NB4 (cell line): ENCODE data around the gene SEMA3G.

ENCODE experiments used
- POLR2A ChIP-seq: IDR thresholded peaks from 2 replicates; pipeline ENCODE4 v1.6.1; 2011; ENCODE audit warnings: mild to moderate bottlenecking; ENCODE audit not compliant: insufficient read length; ENCODE audit errors: extremely low read depth
- TF ChIP-seq, protein P1 (sequence below): IDR thresholded peaks from one replicate; pipeline ENCODE4 v1.5.1; 2012; ENCODE audit warnings: low read depth, low read length
- TF ChIP-seq, protein P2 (sequence below): IDR thresholded peaks from 2 replicates; pipeline ENCODE4 v1.6.1; 2011; ENCODE audit warnings: low read depth, low read length

DNA sequence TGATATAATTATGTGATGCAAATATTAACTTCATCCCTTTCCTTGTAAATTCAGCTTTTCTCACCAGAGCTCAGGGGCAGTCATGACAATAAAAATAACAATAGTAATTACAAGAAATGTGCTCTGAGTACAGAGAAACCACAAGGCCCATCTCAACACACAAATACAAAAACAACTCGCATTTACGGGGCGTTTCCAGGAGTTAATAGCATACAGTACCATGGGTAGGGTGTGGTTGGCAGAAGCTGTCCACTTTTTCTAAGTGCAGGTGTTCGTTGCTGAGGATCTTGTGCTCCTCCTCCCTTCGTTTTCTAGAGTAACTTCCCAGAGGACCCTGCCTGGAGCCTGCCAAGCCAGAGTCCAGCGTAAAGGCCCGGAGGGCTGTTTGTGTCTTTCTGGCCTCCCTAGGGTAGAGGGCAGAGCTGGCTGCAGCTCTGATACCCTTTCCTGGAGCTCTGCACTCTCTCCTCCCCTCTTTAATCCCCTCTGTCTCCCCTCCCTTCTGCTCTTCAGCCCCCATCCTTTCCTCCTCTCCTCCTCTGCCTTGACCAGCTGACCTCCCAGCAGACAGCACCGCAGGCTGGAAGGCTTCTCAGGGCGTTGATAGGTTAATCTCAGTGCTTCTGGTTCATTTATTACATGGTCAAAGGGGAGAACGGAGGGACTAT is 11.4 kb downstream of the SEMA3G start:
- no peak for TF ChIP-seq POLR2A
- TF ChIP-seq, protein P1, sequence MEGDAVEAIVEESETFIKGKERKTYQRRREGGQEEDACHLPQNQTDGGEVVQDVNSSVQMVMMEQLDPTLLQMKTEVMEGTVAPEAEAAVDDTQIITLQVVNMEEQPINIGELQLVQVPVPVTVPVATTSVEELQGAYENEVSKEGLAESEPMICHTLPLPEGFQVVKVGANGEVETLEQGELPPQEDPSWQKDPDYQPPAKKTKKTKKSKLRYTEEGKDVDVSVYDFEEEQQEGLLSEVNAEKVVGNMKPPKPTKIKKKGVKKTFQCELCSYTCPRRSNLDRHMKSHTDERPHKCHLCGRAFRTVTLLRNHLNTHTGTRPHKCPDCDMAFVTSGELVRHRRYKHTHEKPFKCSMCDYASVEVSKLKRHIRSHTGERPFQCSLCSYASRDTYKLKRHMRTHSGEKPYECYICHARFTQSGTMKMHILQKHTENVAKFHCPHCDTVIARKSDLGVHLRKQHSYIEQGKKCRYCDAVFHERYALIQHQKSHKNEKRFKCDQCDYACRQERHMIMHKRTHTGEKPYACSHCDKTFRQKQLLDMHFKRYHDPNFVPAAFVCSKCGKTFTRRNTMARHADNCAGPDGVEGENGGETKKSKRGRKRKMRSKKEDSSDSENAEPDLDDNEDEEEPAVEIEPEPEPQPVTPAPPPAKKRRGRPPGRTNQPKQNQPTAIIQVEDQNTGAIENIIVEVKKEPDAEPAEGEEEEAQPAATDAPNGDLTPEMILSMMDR = no peak
- TF ChIP-seq, protein P2, sequence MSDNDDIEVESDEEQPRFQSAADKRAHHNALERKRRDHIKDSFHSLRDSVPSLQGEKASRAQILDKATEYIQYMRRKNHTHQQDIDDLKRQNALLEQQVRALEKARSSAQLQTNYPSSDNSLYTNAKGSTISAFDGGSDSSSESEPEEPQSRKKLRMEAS = no peak
